HG03469 (cell line): Measurements from ENCODE around the gene PLCB1.
A peak's percentile ranks its signal among the peaks of the same experiment; 100 is the strongest.
"Not testable (repeated sequence)": the region's sequence is repeated elsewhere in the genome, so short reads cannot be mapped to it uniquely, and the experiment has no call there.

ENCODE experiments used
- ATAC-seq: cut with Tn5 transposase; IDR thresholded peaks from one replicate; pipeline ENCODE4 v1.9.1; 2021; ENCODE audit warnings: mild to moderate bottlenecking, moderate library complexity, moderate number of reproducible peaks; ENCODE audit not compliant: unreplicated experiment

The PLCB1 gene

GRCh38 chr20:8155229-8155628 lies 23.2 kb downstream of the PLCB1 start:
- no peak for ATAC-seq

DNA sequence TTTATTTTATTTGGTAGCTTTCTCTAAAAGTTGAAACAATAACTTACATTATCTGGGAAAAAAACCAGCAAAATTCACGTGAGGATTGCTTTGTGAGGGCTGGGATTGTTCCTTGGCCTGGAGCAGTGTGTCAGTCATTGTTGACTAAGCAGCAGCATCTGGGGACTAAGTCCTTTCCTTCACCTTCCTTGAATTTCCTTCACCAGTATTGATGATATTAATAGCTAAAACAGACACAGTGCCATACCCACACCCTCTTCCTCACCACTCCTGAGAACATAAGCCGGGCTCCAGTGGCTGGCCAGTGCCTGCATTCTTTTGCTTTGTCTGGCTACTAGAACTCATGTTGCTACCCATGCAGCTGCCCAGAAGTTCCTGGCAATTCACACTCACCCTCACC lies 23.7 kb downstream of the PLCB1 start:
- no peak for ATAC-seq

- peak; percentile 80 for ATAC-seq
These were observed 24.4 kb downstream of the PLCB1 start for GRCh38 chr20:8156235-8157079.

- ATAC-seq = not testable (repeated sequence)
These were observed 27.2 kb downstream of the PLCB1 start for GRCh38 chr20:8159217-8159616.

DNA sequence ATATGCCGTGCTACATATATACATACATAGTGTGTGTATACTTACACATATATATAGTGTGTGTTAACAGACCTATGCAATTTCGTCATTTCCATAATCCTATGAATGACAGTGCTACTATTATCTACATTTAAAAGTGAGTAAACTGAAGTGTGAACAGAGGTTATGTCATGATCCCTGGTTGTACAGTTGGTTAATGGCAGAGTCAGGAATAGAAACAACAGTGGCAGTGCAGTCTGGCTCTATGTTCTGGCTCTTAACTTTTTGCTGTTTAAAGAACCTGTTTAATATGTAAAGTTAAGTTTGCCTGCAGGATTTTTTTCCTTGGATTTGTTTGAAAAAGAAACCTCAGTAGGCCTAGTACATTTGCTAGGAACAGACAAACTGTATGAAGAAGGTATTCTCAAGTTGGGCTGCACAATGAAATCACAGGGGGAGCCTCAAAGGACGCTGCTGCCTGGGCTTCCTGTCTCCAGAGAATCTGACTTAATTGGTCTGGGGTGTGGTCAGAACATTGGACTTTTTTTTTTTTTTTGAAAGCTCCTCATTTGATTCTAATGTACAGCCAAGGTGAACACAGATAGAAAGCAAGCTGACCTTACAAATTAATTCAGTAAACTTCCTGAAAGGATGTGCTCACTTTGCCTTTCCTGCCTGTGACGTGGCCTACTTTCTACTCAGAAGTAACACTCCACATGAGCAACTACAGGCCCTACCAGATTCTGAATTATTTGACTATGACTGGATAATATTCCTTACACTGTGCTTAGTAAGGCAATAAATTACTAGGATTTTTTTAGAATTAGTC lies 29.4 kb downstream of the PLCB1 start:
- no peak for ATAC-seq

DNA sequence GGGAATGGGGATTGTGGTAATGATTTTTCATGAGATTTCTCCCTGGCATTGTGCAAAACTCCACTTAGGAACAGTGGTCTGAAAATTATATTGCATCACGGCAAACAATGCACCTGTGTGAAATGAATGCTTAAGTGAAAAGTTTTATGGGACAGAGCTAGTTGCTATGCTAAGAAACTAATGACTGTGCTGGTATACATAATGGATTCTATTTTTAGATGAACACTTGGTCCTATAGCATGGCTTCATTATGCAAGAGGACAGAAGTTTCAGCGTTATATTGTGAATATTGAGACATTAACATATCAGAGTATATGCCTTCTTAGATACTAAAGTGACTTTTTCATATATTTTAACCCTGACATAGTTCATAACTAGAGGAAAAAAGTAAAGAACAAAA lies 30.5 kb downstream of the PLCB1 start:
- ATAC-seq = no peak

GRCh38 chr20:8163543-8163942 lies 31.5 kb downstream of the PLCB1 start:
- no peak for ATAC-seq

GRCh38 chr20:8166730-8167129 lies 34.7 kb downstream of the PLCB1 start:
- no peak for ATAC-seq

DNA sequence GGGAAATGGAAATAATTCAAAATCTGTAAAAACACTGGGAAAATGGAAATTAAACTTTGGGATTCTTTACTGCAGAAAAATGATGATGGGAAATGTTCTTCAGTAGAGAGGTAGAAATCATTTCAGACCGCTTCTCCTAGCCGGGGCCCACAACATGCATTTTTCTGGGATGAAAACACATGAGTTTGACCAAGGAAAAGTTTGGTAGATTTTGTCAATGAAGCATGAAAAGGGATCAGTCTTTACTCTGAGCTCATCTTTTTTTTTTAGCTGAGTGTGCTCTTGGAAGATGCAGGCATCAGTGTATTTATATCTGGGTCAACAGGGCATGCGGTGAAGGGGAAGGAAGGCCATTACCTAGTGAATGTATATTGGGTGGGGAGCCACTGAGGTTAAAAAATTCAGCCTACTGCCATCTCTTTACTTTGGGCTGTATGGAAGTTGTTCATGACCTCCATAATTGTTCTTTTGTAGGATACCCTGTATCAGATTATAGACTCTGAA lies 36.8 kb downstream of the PLCB1 start:
- no peak for ATAC-seq

DNA sequence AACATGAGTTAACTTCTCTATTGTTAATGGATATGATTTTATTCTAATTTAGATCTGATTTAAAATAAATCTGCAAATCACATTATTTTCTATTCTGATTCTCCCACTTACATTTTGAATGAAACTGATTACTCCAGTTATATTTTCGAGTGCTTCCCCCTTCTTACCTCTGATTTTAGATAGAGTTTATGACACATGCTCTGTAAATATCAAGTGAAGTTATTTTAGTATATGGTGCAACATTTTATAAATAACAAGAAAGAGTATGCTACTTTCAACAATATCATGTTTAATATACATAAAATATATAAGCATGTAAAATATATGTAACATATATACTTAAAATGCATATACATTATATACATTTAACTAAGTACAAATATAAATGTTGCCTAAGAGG lies 38.9 kb downstream of the PLCB1 start:
- ATAC-seq = no peak

DNA sequence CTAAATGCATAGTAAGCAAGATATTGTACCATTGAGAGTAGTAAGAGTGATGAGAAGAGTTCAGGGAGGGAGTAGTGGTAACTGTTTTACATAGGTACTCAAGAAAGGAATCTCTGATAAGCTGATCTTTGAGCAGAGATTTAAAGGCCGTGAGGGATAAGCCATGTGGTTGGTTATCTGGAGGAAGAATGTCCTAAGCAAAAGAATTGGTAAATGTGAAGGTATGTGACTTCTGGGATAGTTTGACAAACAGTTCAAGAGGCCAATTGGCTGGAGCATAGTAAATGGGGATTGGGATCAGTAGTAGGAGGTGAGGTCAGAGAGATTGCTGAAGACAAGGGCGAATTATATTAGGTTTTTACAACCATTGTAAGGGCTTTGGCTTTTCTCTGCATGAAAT lies 40.1 kb downstream of the PLCB1 start:
- no peak for ATAC-seq

- ATAC-seq = no peak
These were observed 43.9 kb downstream of the PLCB1 start for GRCh38 chr20:8175741-8176675.

GRCh38 chr20:8183526-8183925 lies 51.5 kb downstream of the PLCB1 start:
- no peak for ATAC-seq

- ATAC-seq = no peak
These were observed 55.7 kb downstream of the PLCB1 start for GRCh38 chr20:8187740-8188139.

- no peak for ATAC-seq
These were observed 58.2 kb downstream of the PLCB1 start for GRCh38 chr20:8190043-8190880.

DNA sequence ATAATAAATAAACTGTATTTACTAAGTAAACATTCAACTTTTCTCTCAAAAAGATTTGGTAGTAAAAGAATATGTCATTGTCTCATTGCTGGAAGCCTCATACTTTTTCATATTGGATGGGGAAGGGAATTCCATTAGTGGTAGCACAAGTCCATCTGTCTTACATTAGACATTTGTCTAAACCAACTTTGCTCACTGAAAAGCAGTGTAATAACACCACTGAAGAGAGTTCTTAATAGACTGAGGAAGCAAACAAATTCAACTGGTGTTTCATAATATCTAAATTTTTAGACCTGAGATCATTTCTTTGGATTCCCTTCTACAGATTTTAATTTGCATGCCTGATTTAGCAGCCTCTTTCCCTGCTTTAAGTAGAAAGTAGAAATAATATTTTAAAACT lies 62.7 kb downstream of the PLCB1 start:
- ATAC-seq = no peak

- ATAC-seq = no peak
These were observed 64.0 kb downstream of the PLCB1 start for GRCh38 chr20:8196096-8196495.

- ATAC-seq = no peak
These were observed 68.2 kb downstream of the PLCB1 start for GRCh38 chr20:8200220-8200619.

DNA sequence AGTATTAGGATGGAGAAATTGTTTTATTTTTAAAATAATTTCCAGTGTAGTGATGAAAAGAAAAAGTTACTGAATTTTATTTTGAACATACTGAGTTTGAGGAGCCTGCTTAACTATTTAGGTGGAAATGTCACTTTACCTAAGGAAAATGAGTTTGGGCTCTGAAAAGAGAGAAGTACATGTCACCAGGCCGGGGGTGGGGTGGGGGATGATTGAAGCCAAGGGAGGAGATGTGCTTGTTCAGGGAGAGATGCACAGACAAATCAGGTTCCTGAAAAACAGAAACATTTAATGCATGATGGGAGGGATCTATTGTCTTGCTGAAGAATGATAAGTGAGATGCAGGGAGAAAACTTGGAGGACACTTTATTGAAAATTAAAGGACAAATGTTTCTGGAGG lies 71.3 kb downstream of the PLCB1 start:
- no peak for ATAC-seq

DNA sequence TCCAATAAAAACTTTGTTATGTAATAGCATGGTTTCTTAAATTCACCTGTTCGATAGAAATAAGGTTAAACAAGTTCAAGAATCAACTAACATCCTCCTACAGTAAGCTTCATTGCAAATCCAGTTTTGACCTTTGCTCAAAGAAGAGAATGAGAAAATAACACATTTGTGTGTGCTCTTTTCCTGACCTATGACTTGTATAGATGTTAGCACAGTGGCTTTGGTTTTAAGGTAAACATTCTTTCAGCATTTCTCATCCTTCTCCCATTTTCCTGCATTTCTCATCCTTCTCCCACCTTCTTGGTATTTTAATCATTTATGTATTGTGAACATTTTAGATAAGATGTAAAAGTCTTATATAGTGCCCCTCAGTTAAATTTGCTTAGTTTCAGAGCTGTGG lies 73.9 kb downstream of the PLCB1 start:
- no peak for ATAC-seq
